HEK293 (cell line): ENCODE results near the gene CLIP1.

ENCODE experiments used
- CTCF ChIA-PET: fragments of 350-600 bp; formaldehyde crosslinking; extraction: SDS; loops from one replicate; lab custom pipeline; 2021; ENCODE audit warnings: antibody characterized with exemption; lab: Yijun Ruan, JAX
- POLR2A ChIA-PET: fragments of 300-600 bp; formaldehyde crosslinking; extraction: SDS; loops from one replicate; lab custom pipeline; 2020; ENCODE audit warnings: antibody characterized with exemption, inconsistent platforms; lab: Yijun Ruan, JAX
- H3K27ac ChIP-seq: fragments of 200-500 bp; sonication (Bioruptor generic); 2 replicates; pipeline ENCODE4 v1.5.1; 2014; ENCODE audit warnings: low read depth, low read length, control low read depth, inconsistent platforms; ENCODE audit errors: extremely low read depth
- H3K36me3 ChIP-seq, 2 experiments: fragments of 200-500 bp in 1 of 2; sonication (Bioruptor generic) in 1 of 2; 1 replicate in 1 of 2; 2 replicates in 1 of 2; pipeline ENCODE4 v1.5.1; 2014 to 2017; ENCODE audit warnings: inconsistent platforms in 2 of 2, low read length in 2 of 2; ENCODE audit not compliant: control insufficient read depth in 2 of 2, insufficient read depth in 1 of 2
- H3K4me1 ChIP-seq: fragments of 200-500 bp; sonication (Bioruptor generic); 2 replicates; pipeline ENCODE4 v1.5.1; 2014; ENCODE audit warnings: mild to moderate bottlenecking, low read length, inconsistent platforms; ENCODE audit not compliant: control insufficient read depth, insufficient read depth
- H3K4me3 ChIP-seq: 2 replicates; pipeline ENCODE4 v1.5.1; 2011; ENCODE audit warnings: low read depth, mild to moderate bottlenecking, control low read depth, low read length, moderate library complexity
- H3K9me3 ChIP-seq: fragments of 200-500 bp; sonication (Bioruptor generic); 2 replicates; pipeline ENCODE4 v1.5.1; 2014; ENCODE audit warnings: low read depth, low read length, inconsistent platforms; ENCODE audit not compliant: control insufficient read depth, insufficient read depth
- GLIS1 ChIP-seq: fragments of 450-650 bp; formaldehyde crosslinking; IDR thresholded peaks from 2 replicates; pipeline ENCODE4 v1.5.1; 2016; ENCODE audit warnings: missing biosample characterization, missing genetic modification characterization
- MZF1 ChIP-seq: fragments of 450-650 bp; formaldehyde crosslinking; IDR thresholded peaks from 2 replicates; pipeline ENCODE4 v1.5.1; 2017; ENCODE audit warnings: missing biosample characterization, missing genetic modification characterization, borderline replicate concordance
- WT1 ChIP-seq: fragments of 450-650 bp; formaldehyde crosslinking; IDR thresholded peaks from 2 replicates; pipeline ENCODE4 v1.5.1; 2016; ENCODE audit warnings: missing biosample characterization, missing genetic modification characterization
- ZBTB17 ChIP-seq: fragments of 450-650 bp; formaldehyde crosslinking; IDR thresholded peaks from 2 replicates; pipeline ENCODE4 v1.5.1; 2016; ENCODE audit warnings: missing biosample characterization, missing genetic modification characterization
- ZBTB21 ChIP-seq: fragments of 450-650 bp; formaldehyde crosslinking; IDR thresholded peaks from 2 replicates; pipeline ENCODE4 v1.5.1; 2017; ENCODE audit warnings: missing biosample characterization, missing genetic modification characterization
- ZFP37 ChIP-seq: fragments of 450-650 bp; formaldehyde crosslinking; IDR thresholded peaks from 2 replicates; pipeline ENCODE4 v1.5.1; 2016; ENCODE audit warnings: missing biosample characterization, missing genetic modification characterization
- ZNF157 ChIP-seq: fragments of 450-650 bp; formaldehyde crosslinking; IDR thresholded peaks from 2 replicates; pipeline ENCODE4 v1.5.1; 2016; ENCODE audit warnings: missing biosample characterization, missing genetic modification characterization
- ZNF169 ChIP-seq: fragments of 450-650 bp; formaldehyde crosslinking; IDR thresholded peaks from 2 replicates; pipeline ENCODE4 v1.5.1; 2016; ENCODE audit warnings: missing biosample characterization, missing genetic modification characterization
- ZNF202 ChIP-seq: fragments of 450-650 bp; formaldehyde crosslinking; IDR thresholded peaks from 2 replicates; pipeline ENCODE4 v1.5.1; 2016; ENCODE audit warnings: missing biosample characterization, missing genetic modification characterization, borderline replicate concordance
- ZNF248 ChIP-seq: fragments of 450-650 bp; formaldehyde crosslinking; IDR thresholded peaks from 2 replicates; pipeline ENCODE4 v1.5.1; 2017; ENCODE audit warnings: missing biosample characterization, missing genetic modification characterization
- ZNF292 ChIP-seq: fragments of 450-650 bp; formaldehyde crosslinking; IDR thresholded peaks from 2 replicates; pipeline ENCODE4 v1.5.1; 2016; ENCODE audit warnings: low read depth, missing biosample characterization, missing genetic modification characterization, borderline replicate concordance
- ZNF335 ChIP-seq: fragments of 450-650 bp; formaldehyde crosslinking; conservative IDR thresholded peaks from 2 replicates; pipeline ENCODE4 v1.5.1; 2016; ENCODE audit warnings: missing biosample characterization, missing genetic modification characterization
- ZNF341 ChIP-seq: fragments of 450-650 bp; formaldehyde crosslinking; IDR thresholded peaks from 2 replicates; pipeline ENCODE4; 2016; ENCODE audit warnings: low read depth, missing biosample characterization, missing genetic modification characterization
- ZNF354C ChIP-seq: fragments of 450-650 bp; formaldehyde crosslinking; IDR thresholded peaks from 2 replicates; pipeline ENCODE4 v1.5.1; 2016; ENCODE audit warnings: missing biosample characterization, missing genetic modification characterization, low read depth, borderline replicate concordance
- ZNF398 ChIP-seq: fragments of 450-650 bp; formaldehyde crosslinking; IDR thresholded peaks from 2 replicates; pipeline ENCODE4 v1.5.1; 2017; ENCODE audit warnings: missing biosample characterization, missing genetic modification characterization
- ZNF426 ChIP-seq: fragments of 450-650 bp; formaldehyde crosslinking; IDR thresholded peaks from 2 replicates; pipeline ENCODE4 v1.5.1; 2017; ENCODE audit warnings: missing biosample characterization, missing genetic modification characterization, mild to moderate bottlenecking, inconsistent platforms, moderate library complexity
- ZNF449 ChIP-seq: fragments of 450-650 bp; formaldehyde crosslinking; IDR thresholded peaks from 2 replicates; pipeline ENCODE4 v1.5.1; 2017; ENCODE audit warnings: missing biosample characterization, mild to moderate bottlenecking, missing genetic modification characterization, moderate library complexity
- ZNF514 ChIP-seq: fragments of 450-650 bp; formaldehyde crosslinking; IDR thresholded peaks from 2 replicates; pipeline ENCODE4 v1.5.1; 2016; ENCODE audit warnings: missing biosample characterization, missing genetic modification characterization
- ZNF600 ChIP-seq: fragments of 450-650 bp; formaldehyde crosslinking; IDR thresholded peaks from 2 replicates; pipeline ENCODE4 v1.5.1; 2016; ENCODE audit warnings: missing biosample characterization, missing genetic modification characterization
- ZNF670 ChIP-seq: fragments of 450-650 bp; formaldehyde crosslinking; IDR thresholded peaks from 2 replicates; pipeline ENCODE4 v1.5.1; 2016; ENCODE audit warnings: missing biosample characterization, missing genetic modification characterization, low read depth
- ZNF777 ChIP-seq: fragments of 450-650 bp; formaldehyde crosslinking; IDR thresholded peaks from 2 replicates; pipeline ENCODE4 v1.5.1; 2017; ENCODE audit warnings: missing biosample characterization, missing genetic modification characterization, borderline replicate concordance
- TF ChIP-seq, protein P1 (sequence below): fragments of 450-650 bp; formaldehyde crosslinking; IDR thresholded peaks from 2 replicates; pipeline ENCODE4 v1.5.1; 2016; ENCODE audit warnings: missing biosample characterization, missing genetic modification characterization
- TF ChIP-seq, protein P2 (sequence below): fragments of 450-650 bp; formaldehyde crosslinking; IDR thresholded peaks from 2 replicates; pipeline ENCODE4 v1.5.1; 2016; ENCODE audit warnings: missing biosample characterization, missing genetic modification characterization
- TF ChIP-seq, protein P3 (sequence below): fragments of 450-650 bp; formaldehyde crosslinking; IDR thresholded peaks from 2 replicates; pipeline ENCODE4 v1.5.1; 2016; ENCODE audit warnings: missing biosample characterization, missing genetic modification characterization, borderline replicate concordance

The CLIP1 gene

GRCh38 chr12:122437656-122438121, 15.2 kb upstream of the CLIP1 start:
- CTCF ChIA-PET = interaction anchor here (1.5 kb wide), 1 partner anchor 81 kb away, joined by 3 read pairs; no protein-coding TSS in a partner anchor
- no peak overlapping the region for H3K4me3 ChIP-seq
- TF ChIP-seq ZNF670 = no peak
- TF ChIP-seq ZNF202 = no peak
- no peak for TF ChIP-seq ZBTB21
- peak; percentile 48; the same call in 1 of the 2 replicates for TF ChIP-seq ZBTB17 (tag by site-specific recombination)
- no peak for TF ChIP-seq ZNF777 (tag by site-specific recombination)
- TF ChIP-seq ZNF426 (tag by site-specific recombination) = no peak
- TF ChIP-seq ZNF600 (tag by site-specific recombination) = 0 out of 2 replicates have a peak, but pooled peaks have one; percentile 33
- TF ChIP-seq ZNF169 = no peak
- 0 out of 2 replicates have a peak, but pooled peaks have one; percentile 12 for TF ChIP-seq GLIS1 (tag by site-specific recombination)
- 0 out of 2 replicates have a peak, but pooled peaks have one; percentile 34 for TF ChIP-seq MZF1 (tag by site-specific recombination)
- no peak for TF ChIP-seq ZNF514 (tag by site-specific recombination)
- TF ChIP-seq, protein P1, sequence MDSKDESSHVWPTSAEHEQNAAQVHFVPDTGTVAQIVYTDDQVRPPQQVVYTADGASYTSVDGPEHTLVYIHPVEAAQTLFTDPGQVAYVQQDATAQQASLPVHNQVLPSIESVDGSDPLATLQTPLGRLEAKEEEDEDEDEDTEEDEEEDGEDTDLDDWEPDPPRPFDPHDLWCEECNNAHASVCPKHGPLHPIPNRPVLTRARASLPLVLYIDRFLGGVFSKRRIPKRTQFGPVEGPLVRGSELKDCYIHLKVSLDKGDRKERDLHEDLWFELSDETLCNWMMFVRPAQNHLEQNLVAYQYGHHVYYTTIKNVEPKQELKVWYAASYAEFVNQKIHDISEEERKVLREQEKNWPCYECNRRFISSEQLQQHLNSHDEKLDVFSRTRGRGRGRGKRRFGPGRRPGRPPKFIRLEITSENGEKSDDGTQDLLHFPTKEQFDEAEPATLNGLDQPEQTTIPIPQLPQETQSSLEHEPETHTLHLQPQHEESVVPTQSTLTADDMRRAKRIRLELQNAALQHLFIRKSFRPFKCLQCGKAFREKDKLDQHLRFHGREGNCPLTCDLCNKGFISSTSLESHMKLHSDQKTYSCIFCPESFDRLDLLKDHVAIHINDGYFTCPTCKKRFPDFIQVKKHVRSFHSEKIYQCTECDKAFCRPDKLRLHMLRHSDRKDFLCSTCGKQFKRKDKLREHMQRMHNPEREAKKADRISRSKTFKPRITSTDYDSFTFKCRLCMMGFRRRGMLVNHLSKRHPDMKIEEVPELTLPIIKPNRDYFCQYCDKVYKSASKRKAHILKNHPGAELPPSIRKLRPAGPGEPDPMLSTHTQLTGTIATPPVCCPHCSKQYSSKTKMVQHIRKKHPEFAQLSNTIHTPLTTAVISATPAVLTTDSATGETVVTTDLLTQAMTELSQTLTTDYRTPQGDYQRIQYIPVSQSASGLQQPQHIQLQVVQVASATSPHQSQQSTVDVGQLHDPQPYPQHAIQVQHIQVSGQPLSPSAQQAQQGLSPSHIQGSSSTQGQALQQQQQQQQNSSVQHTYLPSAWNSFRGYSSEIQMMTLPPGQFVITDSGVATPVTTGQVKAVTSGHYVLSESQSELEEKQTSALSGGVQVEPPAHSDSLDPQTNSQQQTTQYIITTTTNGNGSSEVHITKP (tag by site-specific recombination) = peak; percentile 40; the same call in 1 of the 2 replicates
- peak; percentile 27; the same call in 1 of the 2 replicates for TF ChIP-seq ZNF341 (tag by site-specific recombination)
- peak; percentile 74 for TF ChIP-seq WT1
- TF ChIP-seq ZNF335 (tag by site-specific recombination) = peak; percentile 67
- 0 out of 2 replicates have a peak, but pooled peaks have one; percentile 1 for TF ChIP-seq ZNF398 (tag by site-specific recombination)
- no peaks in the 10 kb centered on the region for H3K36me3 ChIP-seq
- POLR2A ChIA-PET = interaction anchor here (0.6 kb wide), 1 partner anchor 599 kb away, joined by 5 read pairs; no protein-coding TSS in a partner anchor
- no peak overlapping the region for H3K27ac ChIP-seq
- H3K4me1 ChIP-seq = peaks cover 4% of the 10 kb centered on the region; the same call in 1 of the 2 replicates
- H3K9me3 ChIP-seq = no peaks in the 10 kb centered on the region

- ChIA-PET POLR2A (interaction anchor here (0.6 kb wide), 1 partner anchor 13 kb away, joined by 3 read pairs; no protein-coding TSS in a partner anchor), CTCF (interaction anchor here (0.6 to 1.8 kb wide), 5 partner anchors 23 to 1786 kb away, joined by 3 to 8 read pairs (median 3); no protein-coding TSS in a partner anchor)
- peaks cover 4% of the 10 kb centered on the region; the same call in 1 of the 2 replicates for H3K4me1 ChIP-seq
- no peak overlapping the region for H3K27ac ChIP-seq
- H3K36me3 ChIP-seq = no peaks in the 10 kb centered on the region
- H3K9me3 ChIP-seq = no peaks in the 10 kb centered on the region
- H3K4me3 ChIP-seq = no peak overlapping the region
- no peak for TF ChIP-seq ZNF354C (tag by site-specific recombination)
- TF ChIP-seq ZNF449 (tag by site-specific recombination) = no peak
- 0 out of 2 replicates have a peak, but pooled peaks have one; percentile 25 for TF ChIP-seq ZNF292 (tag by site-specific recombination)
- peak; percentile 71 for TF ChIP-seq ZNF426 (tag by site-specific recombination)
- no peak for TF ChIP-seq ZBTB17 (tag by site-specific recombination)
- TF ChIP-seq, protein P2, sequence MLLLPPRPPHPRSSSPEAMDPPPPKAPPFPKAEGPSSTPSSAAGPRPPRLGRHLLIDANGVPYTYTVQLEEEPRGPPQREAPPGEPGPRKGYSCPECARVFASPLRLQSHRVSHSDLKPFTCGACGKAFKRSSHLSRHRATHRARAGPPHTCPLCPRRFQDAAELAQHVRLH = no peak
- TF ChIP-seq, protein P3, sequence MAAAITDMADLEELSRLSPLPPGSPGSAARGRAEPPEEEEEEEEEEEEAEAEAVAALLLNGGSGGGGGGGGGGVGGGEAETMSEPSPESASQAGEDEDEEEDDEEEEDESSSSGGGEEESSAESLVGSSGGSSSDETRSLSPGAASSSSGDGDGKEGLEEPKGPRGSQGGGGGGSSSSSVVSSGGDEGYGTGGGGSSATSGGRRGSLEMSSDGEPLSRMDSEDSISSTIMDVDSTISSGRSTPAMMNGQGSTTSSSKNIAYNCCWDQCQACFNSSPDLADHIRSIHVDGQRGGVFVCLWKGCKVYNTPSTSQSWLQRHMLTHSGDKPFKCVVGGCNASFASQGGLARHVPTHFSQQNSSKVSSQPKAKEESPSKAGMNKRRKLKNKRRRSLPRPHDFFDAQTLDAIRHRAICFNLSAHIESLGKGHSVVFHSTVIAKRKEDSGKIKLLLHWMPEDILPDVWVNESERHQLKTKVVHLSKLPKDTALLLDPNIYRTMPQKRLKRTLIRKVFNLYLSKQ (tag by site-specific recombination) = 0 out of 2 replicates have a peak, but pooled peaks have one; percentile 53
- TF ChIP-seq ZNF157 (tag by site-specific recombination) = no peak
- TF ChIP-seq ZFP37 (tag by site-specific recombination) = no peak
- no peak for TF ChIP-seq ZNF248
Measured at GRCh38 chr12:122435186-122435585, 12.7 kb upstream of the CLIP1 start.
